HG03103 (cell line): ENCODE results near the gene SLC12A8.

ENCODE experiments used
- ATAC-seq: cut with Tn5 transposase; IDR thresholded peaks from one replicate; pipeline ENCODE4 v1.9.1; 2021; ENCODE audit warnings: low read depth; ENCODE audit not compliant: unreplicated experiment

SLC12A8 gene

DNA sequence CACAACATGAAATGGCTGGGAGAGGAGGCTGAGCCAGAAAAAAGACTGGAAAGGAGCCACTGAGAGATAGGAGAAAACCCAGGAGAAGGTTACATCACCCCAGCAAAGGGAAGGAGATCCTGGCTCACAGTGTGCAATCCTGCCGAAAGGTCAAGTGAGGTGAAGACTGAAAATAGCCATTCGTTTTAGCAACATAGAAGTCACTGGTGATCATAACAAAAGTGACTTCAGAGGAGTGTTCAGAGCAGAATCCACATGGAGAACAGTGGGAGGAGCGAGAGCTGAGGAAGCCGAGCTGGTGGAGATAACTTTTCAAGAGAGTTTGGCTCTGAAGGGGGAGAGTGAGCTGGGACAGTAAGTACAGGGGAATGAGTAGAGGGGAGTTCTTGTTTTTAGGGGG lies 151.4 kb downstream of the SLC12A8 start:
- no peak for ATAC-seq

DNA sequence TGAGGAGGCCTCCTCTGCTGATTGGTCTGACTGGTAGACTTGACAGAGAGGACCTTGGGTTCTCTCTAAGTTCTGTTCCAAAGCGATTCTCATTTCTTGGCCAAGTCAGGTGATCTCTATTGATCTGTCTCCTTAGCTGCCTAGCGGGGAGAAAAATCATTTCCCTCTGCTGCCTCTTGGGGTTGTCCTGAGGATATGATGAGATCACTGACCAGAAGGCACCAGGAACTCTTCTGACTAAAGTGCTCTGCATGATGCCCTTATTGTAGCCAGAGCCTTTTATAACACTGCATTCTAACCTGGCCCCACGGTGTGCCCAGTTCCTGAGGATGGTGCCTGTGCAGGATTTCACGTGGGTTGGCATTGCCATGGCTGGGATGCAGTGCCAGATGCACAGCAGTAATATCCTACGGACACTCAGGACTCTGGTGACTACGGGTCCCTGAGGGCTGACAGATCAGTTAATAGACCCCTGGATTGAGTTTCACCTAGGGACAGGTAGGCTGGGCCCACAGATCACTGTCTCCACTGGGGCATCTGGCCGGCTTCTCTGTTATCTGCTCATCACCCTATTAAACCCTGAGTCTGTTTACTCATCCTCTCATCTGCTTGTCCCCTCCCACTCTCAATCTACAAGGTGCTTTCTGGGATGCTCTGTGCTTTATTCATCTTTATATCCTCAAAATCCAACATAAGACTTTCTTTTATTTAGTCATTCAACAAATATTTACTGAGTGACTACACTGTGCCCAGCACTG lies 152.9 kb downstream of the SLC12A8 start:
- no peak for ATAC-seq

GRCh38 chr3:125058959-125059358 lies 153.6 kb downstream of the SLC12A8 start:
- ATAC-seq, result no peak

DNA sequence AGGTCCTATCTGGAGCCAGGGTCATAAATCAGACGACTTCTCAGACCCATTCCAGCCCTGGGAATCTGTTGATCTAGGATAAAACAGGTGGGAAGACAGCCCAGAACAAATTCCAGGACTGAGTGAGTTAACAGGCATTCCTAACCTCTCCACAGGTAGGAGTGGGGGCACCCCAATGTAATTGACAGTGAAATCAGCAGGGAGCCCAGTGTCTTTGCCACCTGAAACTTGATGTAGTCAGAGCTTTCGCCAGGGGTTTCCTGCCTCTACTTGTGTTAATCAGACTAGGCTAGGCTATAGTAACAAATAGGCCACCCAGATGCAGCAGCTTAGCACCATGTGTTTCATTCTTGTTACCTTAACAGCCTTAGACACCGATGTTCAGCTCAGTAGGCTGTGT lies 154.0 kb downstream of the SLC12A8 start:
- no peak for ATAC-seq

GRCh38 chr3:125057186-125057850 lies 155.2 kb downstream of the SLC12A8 start:
- no peak for ATAC-seq

GRCh38 chr3:125055913-125056745 lies 156.4 kb downstream of the SLC12A8 start, which contains the start of gene HEG1:
HEG1 (minus strand) TSS chr3:125055997; CDS start chr3:125055890, 107 bp downstream.
- peak; percentile 48 for ATAC-seq

GRCh38 chr3:125055331-125055912 lies 157.1 kb downstream of the SLC12A8 start:
- ATAC-seq, result peak; percentile 13

DNA sequence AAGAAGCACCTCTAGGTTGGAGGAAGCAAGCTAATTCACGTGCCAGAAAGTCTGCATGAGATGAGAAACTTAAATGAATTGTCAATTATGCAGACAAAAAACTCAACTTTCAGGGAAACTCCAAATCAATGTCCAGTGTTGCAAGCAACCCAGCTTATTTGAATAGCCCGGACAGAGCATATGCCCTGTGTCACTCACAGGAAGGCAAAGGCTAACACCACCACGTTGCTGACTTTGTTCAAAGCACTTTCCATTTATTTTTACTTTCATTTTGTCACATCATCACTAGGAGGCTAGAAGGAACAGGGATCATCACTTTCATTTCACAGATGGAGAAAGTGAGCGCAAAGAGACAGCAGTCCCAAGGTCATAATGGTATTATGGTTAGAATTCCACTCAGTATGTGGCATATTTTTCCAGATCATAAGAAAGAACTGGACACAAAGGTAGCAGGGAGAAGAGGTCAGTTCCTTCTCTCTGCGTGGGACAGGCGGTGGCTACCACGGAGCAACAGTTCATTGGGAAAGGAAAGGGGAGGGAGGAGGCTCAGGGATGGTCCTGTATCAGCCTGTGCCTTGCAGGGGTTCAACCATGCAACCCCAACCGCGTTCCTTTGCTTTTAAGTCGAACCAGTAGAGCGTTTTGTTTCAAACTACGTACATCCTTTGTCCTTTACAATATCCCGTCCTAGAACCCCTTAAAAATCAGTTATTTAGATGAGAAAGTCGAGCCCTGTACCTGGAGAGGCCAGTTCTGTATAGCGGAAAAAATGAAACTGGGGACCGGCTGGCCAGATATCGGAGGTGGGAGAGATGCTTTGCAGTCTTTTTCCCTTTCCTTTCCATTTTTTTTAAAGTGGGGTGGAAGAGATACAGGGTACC lies 157.9 kb downstream of the SLC12A8 start:
- ATAC-seq, result no peak

DNA sequence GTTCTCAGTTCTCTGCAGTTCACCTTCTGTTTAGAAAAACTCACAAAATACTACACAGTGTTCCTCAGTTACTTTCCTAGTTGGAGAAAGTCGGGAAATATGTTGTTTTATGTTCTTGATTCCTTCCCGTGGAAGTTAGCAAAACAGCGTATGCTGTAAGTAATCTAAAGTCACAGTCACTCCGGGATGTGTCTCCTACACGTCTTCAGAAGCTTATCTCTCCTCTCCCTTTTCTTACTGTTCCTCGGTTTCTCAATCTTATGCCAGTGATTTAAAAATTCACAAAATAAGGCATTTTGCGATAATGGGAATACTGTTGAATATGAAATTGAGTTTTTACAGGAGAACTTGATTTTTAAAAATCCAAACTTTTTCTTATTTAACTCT lies 158.5 kb downstream of the SLC12A8 start:
- ATAC-seq, result no peak

GRCh38 chr3:125053304-125053699 lies 159.2 kb downstream of the SLC12A8 start:
- no peak for ATAC-seq

DNA sequence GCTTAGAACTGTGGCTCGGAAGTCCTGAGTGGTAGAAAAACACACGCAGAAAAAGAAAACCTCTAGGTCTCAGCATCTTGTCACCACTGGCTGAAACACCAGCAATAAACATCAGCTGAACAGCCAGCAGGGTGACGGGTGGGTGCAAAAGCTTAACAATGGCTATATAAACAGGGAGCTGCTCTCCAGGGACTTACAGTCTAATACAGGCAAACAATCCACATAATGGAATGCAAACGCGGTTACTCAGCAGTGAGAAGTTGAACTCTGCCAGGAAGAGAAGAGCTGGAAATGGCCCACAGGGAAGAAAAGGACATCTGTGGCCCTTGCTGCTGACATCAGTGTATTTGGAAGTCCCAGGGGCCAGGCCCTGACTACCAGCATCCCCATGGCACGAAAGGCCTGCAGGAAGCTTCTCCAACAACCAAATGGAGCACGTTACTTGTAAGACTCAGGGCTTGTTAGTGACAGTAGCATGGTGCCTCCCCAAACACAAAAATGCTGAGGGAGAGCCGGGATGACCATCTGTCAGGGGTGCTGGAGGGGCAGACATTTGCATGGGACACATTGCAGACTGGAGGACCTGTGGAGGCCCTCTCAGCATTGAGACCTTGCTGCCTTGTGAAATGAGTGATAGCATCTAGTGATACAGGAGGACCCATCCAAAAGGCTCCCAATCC lies 159.8 kb downstream of the SLC12A8 start:
- no peak for ATAC-seq

DNA sequence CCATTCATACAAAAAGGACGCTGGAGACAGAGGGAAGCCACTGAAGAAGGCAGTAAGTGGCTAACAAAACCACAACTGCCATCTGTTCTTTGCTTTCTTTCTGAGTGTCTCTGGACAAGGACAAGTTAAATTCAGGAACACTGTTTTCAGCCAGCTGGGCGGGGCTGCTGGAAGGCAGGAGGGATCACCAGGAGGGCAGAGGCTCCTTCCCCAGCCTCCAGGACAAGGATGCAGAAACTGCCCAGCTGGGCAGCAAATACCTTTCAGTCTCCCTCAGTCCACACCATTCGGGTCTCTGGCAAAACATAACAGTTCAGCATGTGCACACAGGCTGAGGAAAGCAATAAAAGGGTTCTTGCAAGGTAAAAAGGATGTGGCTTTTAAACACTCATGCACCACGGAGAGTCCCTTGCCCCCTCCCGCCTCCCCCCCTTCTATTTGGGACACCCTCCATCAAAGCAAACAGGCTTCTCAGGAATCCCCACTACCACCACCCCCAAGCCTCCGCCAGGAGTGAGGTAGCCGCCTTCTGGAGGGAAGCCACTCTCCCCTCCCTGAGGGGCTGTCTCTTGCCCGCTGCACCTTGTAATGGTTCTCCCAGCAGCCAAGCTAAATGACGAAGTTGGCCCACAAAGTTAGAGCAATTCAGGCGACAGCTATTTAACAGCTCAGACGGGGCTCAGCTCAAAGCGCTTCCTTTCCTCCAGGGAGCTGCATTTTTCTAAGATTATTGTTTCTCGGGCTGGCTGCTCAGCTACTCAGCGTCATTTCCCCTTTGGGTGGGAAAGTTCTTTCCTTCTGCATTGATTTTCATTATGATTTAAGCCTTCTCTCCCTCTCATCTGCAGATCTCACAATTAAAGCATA lies 160.6 kb downstream of the SLC12A8 start:
- no peak for ATAC-seq

GRCh38 chr3:125051205-125051604 lies 161.3 kb downstream of the SLC12A8 start:
- ATAC-seq, result no peak

GRCh38 chr3:125050488-125051090 lies 162.0 kb downstream of the SLC12A8 start:
- no peak for ATAC-seq

DNA sequence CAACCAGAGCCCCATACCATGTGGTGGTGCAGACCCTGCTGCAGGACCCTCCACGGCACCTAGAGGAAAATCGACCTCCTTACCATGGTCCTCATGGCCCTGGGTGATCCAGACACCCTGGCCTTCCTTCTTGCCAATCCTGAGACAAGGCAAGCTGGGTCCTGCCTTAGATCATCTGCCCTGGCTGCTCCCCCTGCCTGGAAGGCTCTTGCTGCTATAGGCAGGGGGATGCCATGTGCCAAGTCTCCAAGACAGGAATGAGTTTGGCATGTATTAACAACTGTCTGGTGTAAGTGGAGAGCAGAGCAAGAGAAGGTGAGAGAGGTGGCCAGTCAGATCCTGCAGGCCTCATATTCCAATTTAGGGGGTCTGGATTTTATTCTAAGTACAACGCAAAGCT lies 164.3 kb downstream of the SLC12A8 start:
- no peak for ATAC-seq

DNA sequence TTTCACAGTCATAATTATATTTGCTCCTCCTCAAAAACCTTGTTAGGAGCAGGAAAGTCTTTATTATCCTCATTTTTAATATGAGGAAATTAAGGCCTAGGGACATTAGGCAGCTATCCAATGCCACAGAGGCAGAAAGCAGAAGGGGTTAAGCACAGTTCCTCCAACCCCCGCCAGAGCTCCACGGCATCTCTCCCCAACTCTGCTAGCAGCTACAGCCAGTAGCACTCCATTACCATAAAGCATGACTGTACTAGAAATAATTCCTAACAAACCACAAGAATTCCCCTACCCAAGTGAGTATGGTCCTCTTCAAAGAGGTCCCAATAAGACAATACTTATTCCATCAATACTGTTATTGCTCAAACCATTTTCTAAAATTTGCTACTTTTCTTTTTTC lies 166.6 kb downstream of the SLC12A8 start:
- no peak for ATAC-seq

DNA sequence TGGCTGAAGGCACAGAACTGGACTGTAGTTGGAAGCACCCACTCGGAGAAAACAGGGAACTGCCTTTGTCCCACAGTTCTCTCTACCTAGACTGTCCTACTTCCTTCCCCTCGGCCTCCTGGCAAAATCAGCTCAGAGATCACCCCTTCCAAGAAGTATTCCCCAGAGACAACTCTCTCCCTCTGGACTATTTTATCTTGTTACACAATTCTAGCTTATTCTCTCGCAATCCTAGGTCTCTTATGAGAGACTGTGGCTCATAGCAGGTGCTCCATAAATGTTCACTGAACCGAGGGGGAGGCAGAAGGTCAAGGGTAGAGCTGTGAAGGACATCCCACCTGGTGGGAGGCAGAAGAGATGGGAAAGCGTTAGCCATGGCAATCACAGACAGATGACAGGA lies 167.4 kb downstream of the SLC12A8 start:
- ATAC-seq, result no peak

GRCh38 chr3:125043599-125044151 lies 168.9 kb downstream of the SLC12A8 start:
- no peak for ATAC-seq
